Fibroblast of villous mesenchyme (primary cell): ENCODE data around the gene ZNF354C. TPM values are rescaled to one million over a fixed set of nuclear protein-coding genes. Genes with fewer than 3 reads are reported as not detected.

ENCODE experiments used
- DNase-seq: peaks from one replicate; pipeline ENCODE4 v3.0.0-alpha.2; 2010; ENCODE audit warnings: low read depth
- H3K4me3 ChIP-seq: 2 replicates; pipeline ENCODE4 v1.5.1; 2011; ENCODE audit warnings: low read depth, mild to moderate bottlenecking, low read length
- CTCF ChIP-seq: IDR thresholded peaks from 2 replicates; pipeline ENCODE4 v1.5.1; 2012; ENCODE audit warnings: low read depth, mild to moderate bottlenecking, low read length; ENCODE audit not compliant: insufficient read depth
- total RNA-seq: library from RNA; depleted of rRNA; stranded (reverse); fragments of >200 nt; gene quantifications from 2 replicates; pipeline ENCODE4 v1.2.3, GENCODE V29; 2012

ZNF354C gene
- total RNA-seq, 1 donor = 9.1 TPM

- no peak overlapping the region for H3K4me3 ChIP-seq
- no peak for TF ChIP-seq CTCF
- no peak for DNase-seq
These were observed 54.6 kb downstream of the ZNF354C start for GRCh38 chr5:179114756-179115155.

GRCh38 chr5:179115307-179115706 is 55.1 kb downstream of the ZNF354C start:
- no peak overlapping the region for H3K4me3 ChIP-seq
- TF ChIP-seq CTCF = no peak
- DNase-seq = no peak

GRCh38 chr5:179115845-179116524 is 55.8 kb downstream of the ZNF354C start:
- no peak for TF ChIP-seq CTCF
- DNase-seq = no peak

GRCh38 chr5:179118338-179118737 is 58.2 kb downstream of the ZNF354C start:
- no peak overlapping the region for H3K4me3 ChIP-seq
- DNase-seq = no peak
- TF ChIP-seq CTCF = no peak

More at GRCh38 chr5:179115845-179116524, 55.8 kb downstream of the ZNF354C start:
- H3K4me3 ChIP-seq = no peak overlapping the region

- no peak for DNase-seq
- no peak for TF ChIP-seq CTCF
- no peak overlapping the region for H3K4me3 ChIP-seq
These were observed 58.7 kb downstream of the ZNF354C start for GRCh38 chr5:179118756-179119414.

- H3K4me3 ChIP-seq = no peak overlapping the region
- TF ChIP-seq CTCF = no peak
- no peak for DNase-seq
These were observed 59.4 kb downstream of the ZNF354C start for GRCh38 chr5:179119415-179120170.
